Measurements from ENCODE around the gene CCDC47.
"Not testable (repeated sequence)": the region's sequence is repeated elsewhere in the genome, so short reads cannot be mapped to it uniquely, and the experiment has no call there.

CCDC47 gene, protein sequence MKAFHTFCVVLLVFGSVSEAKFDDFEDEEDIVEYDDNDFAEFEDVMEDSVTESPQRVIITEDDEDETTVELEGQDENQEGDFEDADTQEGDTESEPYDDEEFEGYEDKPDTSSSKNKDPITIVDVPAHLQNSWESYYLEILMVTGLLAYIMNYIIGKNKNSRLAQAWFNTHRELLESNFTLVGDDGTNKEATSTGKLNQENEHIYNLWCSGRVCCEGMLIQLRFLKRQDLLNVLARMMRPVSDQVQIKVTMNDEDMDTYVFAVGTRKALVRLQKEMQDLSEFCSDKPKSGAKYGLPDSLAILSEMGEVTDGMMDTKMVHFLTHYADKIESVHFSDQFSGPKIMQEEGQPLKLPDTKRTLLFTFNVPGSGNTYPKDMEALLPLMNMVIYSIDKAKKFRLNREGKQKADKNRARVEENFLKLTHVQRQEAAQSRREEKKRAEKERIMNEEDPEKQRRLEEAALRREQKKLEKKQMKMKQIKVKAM

DNA sequence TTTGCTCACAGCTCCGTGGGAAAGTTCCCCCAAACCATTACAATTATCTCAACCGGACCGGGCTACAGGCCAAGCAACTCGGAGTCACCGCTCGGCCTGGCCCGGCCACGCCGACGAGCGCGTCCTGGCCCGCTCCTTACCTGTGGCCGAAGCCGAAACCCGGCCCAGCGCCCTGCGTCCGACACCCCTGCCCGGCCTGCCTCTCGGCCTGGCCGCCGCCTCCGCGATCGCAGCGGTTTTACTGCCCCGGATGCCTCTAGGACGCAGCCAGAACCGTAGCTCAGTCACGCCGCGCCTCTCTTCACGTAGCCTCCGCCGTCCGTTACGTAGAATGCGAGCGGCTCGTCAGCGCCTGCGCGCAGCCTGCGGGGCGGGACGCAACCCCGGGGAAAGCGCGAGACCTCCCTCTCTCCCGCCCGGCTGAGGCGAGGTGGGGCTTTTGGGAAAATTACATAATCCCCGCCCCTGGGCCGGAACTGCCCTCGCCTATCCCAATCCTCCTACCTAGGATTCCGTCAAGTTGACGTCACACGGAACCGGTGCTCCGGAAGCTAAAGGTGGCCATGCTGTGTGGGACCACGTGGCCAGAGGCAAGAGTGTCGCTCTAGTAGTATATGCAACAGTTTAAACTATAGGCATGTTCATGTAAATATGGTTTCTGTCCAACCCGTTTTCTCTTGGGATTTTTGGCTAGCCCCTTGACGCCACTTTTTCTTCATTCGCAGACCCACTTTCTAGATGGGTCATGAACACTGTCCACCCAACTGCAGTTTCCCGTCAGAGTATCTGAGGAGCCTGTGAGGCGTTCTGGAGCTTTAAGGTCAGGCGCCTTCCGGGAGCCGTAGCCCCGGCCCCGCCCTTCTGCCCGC is at the start of gene CCDC47:
TSS of gene CCDC47 (minus strand) at position 326 of the 869 bp plus-strand sequence. CDS start 7,422 bp downstream, outside the sequence.
- peak; percentile 100 for DNase-seq

DNA sequence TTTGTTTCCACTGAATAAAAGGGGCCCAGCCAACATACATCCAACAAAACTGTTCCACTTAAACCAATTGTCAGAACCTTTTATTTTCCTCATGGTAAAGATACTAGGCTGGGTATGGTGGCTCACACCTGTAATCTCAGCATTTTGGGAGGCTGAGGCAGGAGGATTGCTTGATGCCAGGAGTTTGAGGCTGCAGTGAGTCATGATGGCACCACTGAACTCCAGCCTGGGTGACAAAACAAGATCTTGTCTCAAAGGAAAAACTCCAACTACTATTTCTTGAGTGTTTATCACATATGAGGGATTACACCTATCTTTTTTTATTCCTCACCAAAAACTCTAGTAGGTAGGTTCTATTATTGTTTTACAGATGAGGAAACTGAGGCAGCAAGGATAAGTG is 49.1 kb upstream of the CCDC47 start:
- no peak for DNase-seq

GRCh38 chr17:63821804-63822203 is 48.4 kb upstream of the CCDC47 start:
- no peak for DNase-seq

- DNase-seq: no peak
Measured at GRCh38 chr17:63820963-63821561, 47.7 kb upstream of the CCDC47 start.

DNA sequence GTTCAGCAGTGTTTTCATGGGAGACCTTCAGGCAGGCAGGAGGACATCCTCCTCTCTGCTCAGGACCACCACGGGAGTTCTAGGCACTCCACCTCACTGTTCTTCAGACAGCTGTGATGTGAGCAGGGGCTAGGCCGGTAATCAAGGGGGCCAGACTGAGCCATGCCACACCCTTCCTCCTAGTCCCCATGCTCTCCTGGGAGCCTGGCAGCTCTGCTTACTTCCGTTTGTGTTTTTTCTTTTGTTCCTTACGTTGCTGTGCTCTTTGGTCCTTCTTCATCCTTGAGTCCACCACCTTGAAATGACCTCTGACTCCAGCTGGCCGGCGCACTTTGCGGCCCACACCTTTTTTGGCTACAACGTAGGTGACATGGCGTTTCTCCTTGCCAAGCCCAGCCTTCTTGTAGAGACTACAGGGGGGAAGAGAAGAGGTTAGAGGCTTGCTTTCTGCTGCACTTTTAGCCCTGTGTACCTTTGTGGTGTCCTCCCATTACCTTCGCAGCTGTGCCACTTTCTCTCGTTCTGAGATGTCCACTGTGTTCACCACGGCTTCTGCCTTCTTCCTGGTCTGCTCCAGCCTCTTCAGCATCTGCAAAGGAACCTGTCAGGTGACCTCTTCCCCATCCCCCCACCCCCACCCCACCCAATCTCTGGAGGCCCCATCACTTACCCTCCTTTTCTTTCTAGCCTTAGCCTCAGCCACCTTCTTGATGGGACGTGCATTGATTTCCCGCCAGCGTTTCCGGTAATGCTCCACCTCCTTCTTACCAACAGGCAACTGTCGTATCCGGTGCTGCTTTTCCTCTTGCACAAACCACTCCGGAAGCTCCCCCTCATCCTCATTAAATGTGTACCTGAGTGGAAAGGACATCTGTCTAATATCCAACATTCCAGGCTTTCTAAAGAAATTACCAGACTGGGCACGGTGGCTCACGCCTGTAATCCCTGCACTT is 46.5 kb upstream of the CCDC47 start:
- no peak for DNase-seq

- DNase-seq: no peak
Measured at GRCh38 chr17:63819131-63819530, 45.7 kb upstream of the CCDC47 start.

- DNase-seq: no peak
Measured at GRCh38 chr17:63817736-63818385, 44.5 kb upstream of the CCDC47 start.

DNA sequence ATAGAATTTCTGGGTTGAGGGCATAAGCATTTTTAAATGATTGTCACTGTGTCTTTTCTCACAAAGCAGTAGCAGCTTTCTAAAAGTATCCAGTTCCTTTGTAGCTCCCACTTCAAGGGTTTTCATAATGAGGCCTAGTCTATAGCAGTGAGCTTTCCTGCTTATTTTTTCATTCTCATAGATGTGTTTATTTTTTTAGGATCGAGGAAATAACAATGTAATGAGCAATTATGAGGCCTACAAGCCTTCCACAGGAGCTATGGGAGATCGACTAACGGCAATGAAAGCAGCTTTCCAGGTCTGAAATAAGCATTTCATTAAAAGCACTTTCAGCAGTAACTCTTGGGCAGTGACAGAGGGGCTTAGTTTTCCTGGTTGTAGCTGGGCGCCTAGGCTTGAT is 43.3 kb upstream of the CCDC47 start:
- no peak for DNase-seq

- no peak for DNase-seq
Measured at GRCh38 chr17:63816123-63816522, 42.7 kb upstream of the CCDC47 start.

DNA sequence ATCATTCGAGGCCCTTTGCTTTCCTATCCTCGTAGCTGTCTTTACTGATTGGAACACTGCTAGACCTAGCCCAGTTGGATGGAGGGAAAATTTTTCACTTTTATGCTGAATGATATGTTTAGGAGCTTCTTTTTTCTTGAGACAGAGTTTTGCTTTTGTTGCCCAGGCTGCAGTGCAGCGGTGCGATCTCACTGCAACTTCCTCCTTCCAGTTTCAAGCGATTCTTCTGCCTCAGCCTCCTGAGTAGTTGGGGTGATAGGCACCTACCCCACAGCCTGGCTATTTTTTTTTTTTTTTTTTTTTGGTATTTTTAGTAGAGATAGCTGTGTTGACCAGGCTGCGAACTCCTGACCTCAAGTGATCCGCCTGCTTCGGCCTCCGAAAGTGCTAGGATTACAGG is 36.6 kb upstream of the CCDC47 start:
- DNase-seq: no peak

- DNase-seq: no peak
Measured at GRCh38 chr17:63805591-63805990, 32.2 kb upstream of the CCDC47 start.

DNA sequence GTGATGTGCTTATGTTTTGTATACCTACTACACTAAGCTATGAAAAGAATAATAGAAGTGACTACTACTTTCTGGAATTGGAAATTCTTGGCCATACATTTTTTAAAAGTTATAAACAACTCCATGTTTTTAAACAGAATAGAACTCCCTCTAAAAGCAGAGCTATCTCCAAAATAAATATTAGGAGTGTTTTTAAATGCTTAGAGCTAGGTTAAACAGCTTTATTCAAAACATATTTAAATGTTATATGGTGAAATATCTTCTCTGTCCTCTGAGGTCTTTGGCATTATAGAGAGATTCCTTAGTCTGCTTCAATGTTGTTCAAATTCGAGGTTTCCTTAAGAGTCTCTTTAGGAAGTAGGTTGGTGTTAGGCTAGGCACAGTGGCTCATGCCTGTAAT is 30.9 kb upstream of the CCDC47 start:
- DNase-seq: no peak

GRCh38 chr17:63800783-63801182 is 27.4 kb upstream of the CCDC47 start:
- no peak for DNase-seq

GRCh38 chr17:63798572-63799106 is 25.2 kb upstream of the CCDC47 start:
- no peak for DNase-seq

DNA sequence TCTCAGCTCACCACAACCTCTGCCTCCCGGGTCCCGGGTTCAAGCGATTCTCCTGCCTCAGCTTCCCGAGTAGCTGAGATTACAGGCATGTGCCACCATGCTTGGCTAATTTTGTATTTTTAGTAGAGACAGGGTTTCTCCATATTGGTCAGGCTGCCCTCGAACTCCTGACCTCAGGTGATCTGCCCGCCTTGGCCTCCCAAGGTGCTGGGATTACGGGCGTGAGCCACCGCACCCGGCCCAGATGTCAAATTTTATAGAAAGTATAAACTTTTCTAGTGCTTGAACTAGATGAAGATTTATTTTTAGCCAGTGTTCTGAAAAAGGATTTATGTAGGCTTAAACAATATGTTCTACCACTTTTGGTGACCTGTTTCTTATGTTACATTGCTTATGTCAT is 23.0 kb upstream of the CCDC47 start:
- not testable (repeated sequence) for DNase-seq

- no peak for DNase-seq
Measured at GRCh38 chr17:63792055-63792729, 18.8 kb upstream of the CCDC47 start.

DNA sequence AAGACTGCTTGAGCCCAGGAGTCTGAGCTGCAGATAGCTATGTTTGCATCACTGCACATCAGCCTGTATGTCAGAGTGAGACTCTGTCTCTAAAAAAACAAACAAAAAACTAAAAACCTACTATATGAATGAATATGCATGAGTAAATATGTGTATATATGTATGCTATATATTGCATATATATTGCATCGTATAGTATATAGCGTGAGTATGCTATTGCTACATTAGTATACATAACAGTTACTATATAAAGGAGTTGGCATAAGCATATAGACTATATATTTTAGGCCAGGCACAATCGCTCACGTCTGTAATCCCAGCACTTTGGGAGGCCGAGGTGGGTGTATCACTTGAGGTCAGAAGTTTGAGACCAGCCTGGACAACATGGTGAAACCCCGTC is 16.7 kb upstream of the CCDC47 start:
- no peak for DNase-seq

DNA sequence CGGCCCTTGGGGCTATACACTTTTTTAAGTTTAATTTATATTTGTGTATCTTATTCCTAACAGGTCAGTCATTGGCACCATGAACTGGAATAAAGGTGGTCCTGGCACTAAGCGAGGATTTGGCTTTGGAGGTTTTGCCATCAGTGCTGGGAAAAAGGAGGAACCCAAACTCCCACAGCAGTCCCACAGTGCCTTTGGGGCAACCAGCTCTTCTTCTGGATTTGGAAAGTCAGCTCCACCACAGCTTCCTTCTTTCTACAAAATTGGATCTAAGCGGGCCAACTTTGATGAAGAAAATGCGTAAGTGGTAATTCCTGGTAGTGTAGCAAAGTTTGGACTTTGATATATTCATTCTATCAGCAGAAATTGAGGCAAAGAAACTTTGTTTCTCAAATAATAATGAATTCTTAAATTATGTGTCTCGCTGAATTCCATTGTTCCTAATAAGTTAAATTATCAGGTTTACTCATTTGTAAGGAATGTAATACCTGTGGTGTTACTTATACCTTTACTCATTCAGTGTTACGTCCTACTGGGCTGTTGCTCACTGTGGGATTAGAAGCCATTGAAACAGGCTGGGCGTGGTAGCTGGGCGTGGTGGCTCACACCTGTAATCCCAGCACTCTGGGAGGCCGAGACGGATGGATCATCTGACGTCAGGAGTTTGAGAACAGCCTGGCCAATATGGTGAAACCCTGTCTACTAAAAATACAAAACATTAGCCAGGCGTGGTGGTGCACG is 13.7 kb upstream of the CCDC47 start:
- no peak for DNase-seq

DNA sequence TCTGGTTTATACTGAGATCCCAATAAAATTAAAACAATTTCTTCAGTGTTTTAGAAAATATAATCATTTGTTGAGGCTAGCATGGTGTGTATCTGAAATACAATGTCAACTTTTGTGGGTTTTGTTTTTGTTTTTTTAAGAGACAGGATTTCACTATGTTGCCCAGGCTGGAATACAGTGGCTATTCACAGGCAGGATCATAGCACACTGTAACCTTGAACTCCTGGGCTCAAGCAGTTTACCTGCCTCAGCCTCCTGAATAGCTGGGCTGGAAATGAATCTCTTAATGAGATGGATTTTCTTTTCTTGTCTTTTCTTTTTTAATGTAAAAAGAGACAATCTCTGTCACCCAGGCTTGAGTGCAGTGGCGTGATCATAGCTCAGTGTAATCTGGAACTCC is 12.7 kb upstream of the CCDC47 start:
- no peak for DNase-seq

DNA sequence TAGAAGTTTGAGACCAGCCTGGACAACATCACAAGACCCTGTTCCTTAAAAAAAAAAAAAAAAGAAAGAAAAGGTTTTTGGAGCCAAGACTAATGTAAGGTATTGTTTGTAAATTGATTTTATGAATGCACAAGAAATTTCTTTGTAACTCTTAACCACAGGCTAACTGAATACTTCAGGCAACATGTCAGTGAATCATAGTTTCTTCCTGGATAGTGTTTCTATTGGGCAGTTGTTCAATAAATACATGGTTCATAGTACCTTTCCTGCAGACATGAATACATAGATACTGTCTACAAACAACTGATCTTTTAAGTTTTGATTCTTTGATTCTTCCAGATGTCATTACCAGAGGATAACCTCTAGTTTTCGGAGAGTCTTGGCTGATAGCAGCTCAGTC is 12.2 kb upstream of the CCDC47 start:
- DNase-seq: no peak

All from right hindlimb (tissue), 1 donor.